Hepatocyte (in vitro differentiated cells): Measurements from ENCODE around the gene TMEM100.

Source experiments
- CTCF ChIP-seq: fragments of 200-600 bp; sonication (generic); IDR thresholded peaks from 2 replicates; pipeline ENCODE4 v1.5.1; 2016; ENCODE audit warnings: antibody characterized with exemption, mild to moderate bottlenecking; ENCODE audit not compliant: poor library complexity
- EZH2 ChIP-seq: fragments of 200-600 bp; sonication (generic); IDR thresholded peaks from 2 replicates; pipeline ENCODE4 v1.6.1; 2016; ENCODE audit warnings: antibody characterized with exemption, mild to moderate bottlenecking, borderline replicate concordance
- EZH2phosphoT487 ChIP-seq: fragments of 200-600 bp; sonication (generic); IDR thresholded peaks from one replicate; pipeline ENCODE4 v1.6.1; 2018; ENCODE audit warnings: antibody characterized with exemption, mild to moderate bottlenecking, low read depth, moderate library complexity; ENCODE audit not compliant: unreplicated experiment, severe bottlenecking

- TF ChIP-seq CTCF: no peak
- no peak for TF ChIP-seq EZH2
- TF ChIP-seq EZH2phosphoT487: no peak
These were observed 11.6 kb upstream of the TMEM100 start for GRCh38 chr17:55734128-55734781.
